ENCODE measurements around the gene YTHDC2.
A peak's percentile ranks its signal among the peaks of the same experiment; 100 is the strongest.

The YTHDC2 gene

GRCh38 chr5:113513384-113514288 is at the start of gene YTHDC2:
Gene YTHDC2 (plus strand): TSS chr5:113513694. CDS start chr5:113513896, 202 bp downstream.
- DNase-seq, result peak; percentile 86

- peak; percentile 0 for DNase-seq
Observed at GRCh38 chr5:113474100-113474728, 39.3 kb upstream of the YTHDC2 start.

GRCh38 chr5:113478691-113479090 is 34.8 kb upstream of the YTHDC2 start:
- DNase-seq, result no peak

GRCh38 chr5:113480243-113480642 is 33.3 kb upstream of the YTHDC2 start:
- DNase-seq, result no peak

GRCh38 chr5:113487416-113487780 is 26.1 kb upstream of the YTHDC2 start:
- DNase-seq, result peak; percentile 24

- peak; percentile 68 for DNase-seq
Observed at GRCh38 chr5:113487781-113488644, 25.5 kb upstream of the YTHDC2 start, which contains the start of gene MCC. Gene MCC (minus strand): TSS chr5:113488453.

GRCh38 chr5:113488645-113489184 is 24.8 kb upstream of the YTHDC2 start:
- no peak for DNase-seq

GRCh38 chr5:113489299-113489698 is 24.2 kb upstream of the YTHDC2 start:
- DNase-seq, result peak; percentile 96

- DNase-seq, result no peak
Observed at GRCh38 chr5:113490317-113490716, 23.2 kb upstream of the YTHDC2 start.

GRCh38 chr5:113491022-113491421 is 22.5 kb upstream of the YTHDC2 start:
- no peak for DNase-seq

- no peak for DNase-seq
Observed at GRCh38 chr5:113493446-113493845, 20.0 kb upstream of the YTHDC2 start.

GRCh38 chr5:113495422-113495841 is 18.1 kb upstream of the YTHDC2 start:
- DNase-seq, result no peak

GRCh38 chr5:113502073-113502472 is 11.4 kb upstream of the YTHDC2 start:
- DNase-seq, result no peak

GRCh38 chr5:113503146-113503545 is 10.3 kb upstream of the YTHDC2 start:
- DNase-seq, result no peak

GRCh38 chr5:113505181-113505580 is 8.3 kb upstream of the YTHDC2 start:
- no peak for DNase-seq

- no peak for DNase-seq
Observed at GRCh38 chr5:113507601-113508000, 5.9 kb upstream of the YTHDC2 start.

- DNase-seq, result no peak
Observed at GRCh38 chr5:113508756-113509155, 4.7 kb upstream of the YTHDC2 start.

- peak; percentile 20 for DNase-seq
Observed at GRCh38 chr5:113510836-113511451, 2.5 kb upstream of the YTHDC2 start.

GRCh38 chr5:113512341-113512740 is 1.2 kb upstream of the YTHDC2 start:
- no peak for DNase-seq

GRCh38 chr5:113514289-113514635 is 768 bp downstream of the YTHDC2 start:
- DNase-seq, result no peak

GRCh38 chr5:113518884-113519283 is 5.4 kb downstream of the YTHDC2 start:
- no peak for DNase-seq

- no peak for DNase-seq
Observed at GRCh38 chr5:113519412-113519811, 5.9 kb downstream of the YTHDC2 start.

GRCh38 chr5:113520429-113520828 is 6.9 kb downstream of the YTHDC2 start:
- no peak for DNase-seq
